ENCODE results near the gene CTNNA2.
A peak's percentile ranks its signal among the peaks of the same experiment; 100 is the strongest.

CTNNA2 gene

GRCh38 chr2:79721966-79722365 is 209.1 kb downstream of the CTNNA2 start:
- no peak overlapping the region for H3K27ac ChIP-seq (replicated peaks; ENCODE audit: low read length)

GRCh38 chr2:79723830-79724229 is 211.0 kb downstream of the CTNNA2 start:
- Histone ChIP-seq H3K23ac (ENCODE audit: low read depth, low read length, poor library complexity) (no peak overlapping the region), H3K4me3 (ENCODE audit: low read length in 2 of 2) (peak overlapping the region in 1 of 2 donors; percentile 55), H2AK5ac (ENCODE audit: low read depth, low read length) (no peak overlapping the region), H3K4ac (ENCODE audit: low read length) (no peak overlapping the region), H2BK120ac (ENCODE audit: low read depth, low read length) (no peak overlapping the region), H3K9ac (ENCODE audit: low read depth, low read length, poor library complexity) (no peak overlapping the region), H3K4me2 (ENCODE audit: insufficient read depth, low read length, poor library complexity, severe bottlenecking) (no peak overlapping the region), H3K79me1 (ENCODE audit: low read depth, low read length) (no peaks in the 10 kb centered on the region), H3K14ac (ENCODE audit: low read length) (no peak overlapping the region), H2BK5ac (ENCODE audit: low read length) (no peak overlapping the region), H3K27me3 (ENCODE audit: control insufficient read depth in 3 of 3, insufficient read depth in 3 of 3, low read depth in 1 of 3, low read length in 3 of 3) (no peaks in the 10 kb centered on the region), H4K91ac (ENCODE audit: low read depth, low read length, poor library complexity) (no peak overlapping the region), H3K36me3 (replicated peaks in 1 of 2; ENCODE audit: control insufficient read depth in 2 of 2, insufficient read depth in 2 of 2, low read length in 2 of 2) (no peaks in the 10 kb centered on the region), H3K27ac (replicated peaks; ENCODE audit: low read length) (no peak overlapping the region), H3K18ac (ENCODE audit: low read length) (no peak overlapping the region), H2AFZ (ENCODE audit: low read length) (no peak overlapping the region), H3K4me1 (ENCODE audit: control insufficient read depth in 2 of 2, insufficient read depth in 1 of 2, low read depth in 1 of 2, low read length in 2 of 2) (no peaks in the 10 kb centered on the region), H2BK12ac (ENCODE audit: low read length) (no peak overlapping the region), H3K9me3 (replicated peaks in 1 of 2; ENCODE audit: control insufficient read depth in 2 of 2, insufficient read depth in 1 of 2, low read depth in 1 of 2, low read length in 2 of 2) (no peaks in the 10 kb centered on the region), H2BK15ac (ENCODE audit: low read length) (no peak overlapping the region), H4K8ac (ENCODE audit: low read depth, low read length) (no peak overlapping the region)
- no peak for DNase-seq (ENCODE audit: low spot score)
- WGBS, 2 donors (ENCODE audit: extremely low coverage in 2 of 2, insufficient read length in 2 of 2, insufficient replicate concordance in 1 of 2), result no CpG with 5 or more reads among the region's 2 CpGs

More at GRCh38 chr2:79721966-79722365, 209.1 kb downstream of the CTNNA2 start:
- no peak overlapping the region for H3K23ac ChIP-seq (ENCODE audit: low read depth, low read length, poor library complexity)
- no peak overlapping the region for H3K4me2 ChIP-seq (ENCODE audit: insufficient read depth, low read length, poor library complexity, severe bottlenecking)
- H3K9me3 ChIP-seq (replicated peaks in 1 of 2; ENCODE audit: control insufficient read depth in 2 of 2, insufficient read depth in 1 of 2, low read depth in 1 of 2, low read length in 2 of 2), result no peaks in the 10 kb centered on the region
- no peak overlapping the region for H2BK5ac ChIP-seq (ENCODE audit: low read length)
- H4K91ac ChIP-seq (ENCODE audit: low read depth, low read length, poor library complexity), result no peak overlapping the region
- H3K9ac ChIP-seq (ENCODE audit: low read depth, low read length, poor library complexity), result no peak overlapping the region
- H3K4me3 ChIP-seq (ENCODE audit: low read length in 2 of 2), result no peak overlapping the region
- H2AFZ ChIP-seq (ENCODE audit: low read length), result no peak overlapping the region
- H3K79me1 ChIP-seq (ENCODE audit: low read depth, low read length), result no peaks in the 10 kb centered on the region
- H3K4me1 ChIP-seq (ENCODE audit: control insufficient read depth in 2 of 2, insufficient read depth in 1 of 2, low read depth in 1 of 2, low read length in 2 of 2), result peaks cover 0 to 4% of the 10 kb centered on the region in 2 donors
- no peak overlapping the region for H3K14ac ChIP-seq (ENCODE audit: low read length)
- no peaks in the 10 kb centered on the region for H3K36me3 ChIP-seq (replicated peaks in 1 of 2; ENCODE audit: control insufficient read depth in 2 of 2, insufficient read depth in 2 of 2, low read length in 2 of 2)
- no peak overlapping the region for H2BK15ac ChIP-seq (ENCODE audit: low read length)
- H2AK5ac ChIP-seq (ENCODE audit: low read depth, low read length), result no peak overlapping the region
- H2BK12ac ChIP-seq (ENCODE audit: low read length), result no peak overlapping the region
- no peak overlapping the region for H3K18ac ChIP-seq (ENCODE audit: low read length)
- H4K8ac ChIP-seq (ENCODE audit: low read depth, low read length), result no peak overlapping the region
- DNase-seq (ENCODE audit: low spot score), result no peak
- no CpG with 5 or more reads among the region's 3 CpGs for WGBS, 2 donors (ENCODE audit: extremely low coverage in 2 of 2, insufficient read length in 2 of 2, insufficient replicate concordance in 1 of 2)
- H2BK120ac ChIP-seq (ENCODE audit: low read depth, low read length), result no peak overlapping the region
- H3K4ac ChIP-seq (ENCODE audit: low read length), result no peak overlapping the region
- H3K27me3 ChIP-seq (ENCODE audit: control insufficient read depth in 3 of 3, insufficient read depth in 3 of 3, low read depth in 1 of 3, low read length in 3 of 3), result no peaks in the 10 kb centered on the region

- no peak overlapping the region for H2BK120ac ChIP-seq (ENCODE audit: low read depth, low read length)
- H3K27ac ChIP-seq (replicated peaks; ENCODE audit: low read length), result peak overlapping the region; percentile 69
- no peak overlapping the region for H2AK5ac ChIP-seq (ENCODE audit: low read depth, low read length)
- H3K9ac ChIP-seq (ENCODE audit: low read depth, low read length, poor library complexity), result no peak overlapping the region
- DNase-seq (ENCODE audit: low spot score), result peak; percentile 37
- no peak overlapping the region for H3K4me3 ChIP-seq (ENCODE audit: low read length in 2 of 2)
- no peak overlapping the region for H2BK12ac ChIP-seq (ENCODE audit: low read length)
- H3K79me1 ChIP-seq (ENCODE audit: low read depth, low read length), result no peaks in the 10 kb centered on the region
- H3K23ac ChIP-seq (ENCODE audit: low read depth, low read length, poor library complexity), result no peak overlapping the region
- no peaks in the 10 kb centered on the region for H3K27me3 ChIP-seq (ENCODE audit: control insufficient read depth in 3 of 3, insufficient read depth in 3 of 3, low read depth in 1 of 3, low read length in 3 of 3)
- H3K9me3 ChIP-seq (replicated peaks in 1 of 2; ENCODE audit: control insufficient read depth in 2 of 2, insufficient read depth in 1 of 2, low read depth in 1 of 2, low read length in 2 of 2), result no peaks in the 10 kb centered on the region
- H3K4me1 ChIP-seq (ENCODE audit: control insufficient read depth in 2 of 2, insufficient read depth in 1 of 2, low read depth in 1 of 2, low read length in 2 of 2), result peaks cover 0 to 3% of the 10 kb centered on the region in 2 donors
- WGBS, 2 donors (ENCODE audit: extremely low coverage in 2 of 2, insufficient read length in 2 of 2, insufficient replicate concordance in 1 of 2), result no CpG with 5 or more reads among the region's 1 CpG
- no peak overlapping the region for H2BK15ac ChIP-seq (ENCODE audit: low read length)
- H3K4me2 ChIP-seq (ENCODE audit: insufficient read depth, low read length, poor library complexity, severe bottlenecking), result no peak overlapping the region
- H4K91ac ChIP-seq (ENCODE audit: low read depth, low read length, poor library complexity), result no peak overlapping the region
- H3K4ac ChIP-seq (ENCODE audit: low read length), result no peak overlapping the region
- no peak overlapping the region for H2BK5ac ChIP-seq (ENCODE audit: low read length)
- H3K36me3 ChIP-seq (replicated peaks in 1 of 2; ENCODE audit: control insufficient read depth in 2 of 2, insufficient read depth in 2 of 2, low read length in 2 of 2), result no peaks in the 10 kb centered on the region
- no peak overlapping the region for H4K8ac ChIP-seq (ENCODE audit: low read depth, low read length)
- peak overlapping the region; percentile 12 for H2AFZ ChIP-seq (ENCODE audit: low read length)
- no peak overlapping the region for H3K14ac ChIP-seq (ENCODE audit: low read length)
- H3K18ac ChIP-seq (ENCODE audit: low read length), result no peak overlapping the region
Observed at GRCh38 chr2:79729532-79729931, 216.7 kb downstream of the CTNNA2 start.

GRCh38 chr2:79734518-79734917 is 221.7 kb downstream of the CTNNA2 start:
- no peak for DNase-seq (ENCODE audit: low spot score)
- no peak overlapping the region for H3K9ac ChIP-seq (ENCODE audit: low read depth, low read length, poor library complexity)
- peaks cover 0 to 3% of the 10 kb centered on the region in 2 donors for H3K4me1 ChIP-seq (ENCODE audit: control insufficient read depth in 2 of 2, insufficient read depth in 1 of 2, low read depth in 1 of 2, low read length in 2 of 2)
- no peaks in the 10 kb centered on the region for H3K36me3 ChIP-seq (replicated peaks in 1 of 2; ENCODE audit: control insufficient read depth in 2 of 2, insufficient read depth in 2 of 2, low read length in 2 of 2)
- H2AFZ ChIP-seq (ENCODE audit: low read length), result no peak overlapping the region
- H3K4me2 ChIP-seq (ENCODE audit: insufficient read depth, low read length, poor library complexity, severe bottlenecking), result no peak overlapping the region
- H3K4me3 ChIP-seq (ENCODE audit: low read length in 2 of 2), result no peak overlapping the region
- WGBS, 2 donors (ENCODE audit: extremely low coverage in 2 of 2, insufficient read length in 2 of 2, insufficient replicate concordance in 1 of 2), result no CpG with 5 or more reads among the region's 1 CpG
- H3K27ac ChIP-seq (replicated peaks; ENCODE audit: low read length), result no peak overlapping the region
- H4K8ac ChIP-seq (ENCODE audit: low read depth, low read length), result no peak overlapping the region
- H3K23ac ChIP-seq (ENCODE audit: low read depth, low read length, poor library complexity), result no peak overlapping the region
- no peaks in the 10 kb centered on the region for H3K79me1 ChIP-seq (ENCODE audit: low read depth, low read length)
- H3K27me3 ChIP-seq (ENCODE audit: control insufficient read depth in 3 of 3, insufficient read depth in 3 of 3, low read depth in 1 of 3, low read length in 3 of 3), result no peaks in the 10 kb centered on the region
- no peak overlapping the region for H3K14ac ChIP-seq (ENCODE audit: low read length)
- no peak overlapping the region for H2BK12ac ChIP-seq (ENCODE audit: low read length)
- H2BK120ac ChIP-seq (ENCODE audit: low read depth, low read length), result no peak overlapping the region
- H3K9me3 ChIP-seq (replicated peaks in 1 of 2; ENCODE audit: control insufficient read depth in 2 of 2, insufficient read depth in 1 of 2, low read depth in 1 of 2, low read length in 2 of 2), result no peaks in the 10 kb centered on the region
- H2BK5ac ChIP-seq (ENCODE audit: low read length), result no peak overlapping the region
- H3K18ac ChIP-seq (ENCODE audit: low read length), result no peak overlapping the region
- no peak overlapping the region for H3K4ac ChIP-seq (ENCODE audit: low read length)
- H2AK5ac ChIP-seq (ENCODE audit: low read depth, low read length), result no peak overlapping the region
- no peak overlapping the region for H2BK15ac ChIP-seq (ENCODE audit: low read length)
- no peak overlapping the region for H4K91ac ChIP-seq (ENCODE audit: low read depth, low read length, poor library complexity)
